A673 (cell line): ENCODE results near the gene TRIM41.

Experiments
- EZH2 ChIP-seq: fragments of 200-600 bp; sonication (generic); IDR thresholded peaks from 2 replicates; pipeline ENCODE4 v1.6.1; 2017; ENCODE audit warnings: borderline replicate concordance, low read depth, mild to moderate bottlenecking, mixed read lengths, antibody characterized with exemption, low read length; ENCODE audit not compliant: poor library complexity, severe bottlenecking
- TF ChIP-seq, protein P1 (sequence below): fragments of 300-800, 200-600 bp; sonication (generic); conservative IDR thresholded peaks from 2 replicates; pipeline ENCODE4 v1.5.1; 2017; ENCODE audit warnings: low read depth, mild to moderate bottlenecking, antibody characterized with exemption, low read length, moderate library complexity, mixed read lengths

GRCh38 chr5:181241393-181241975 is 18.4 kb downstream of the TRIM41 start:
- TF ChIP-seq, protein P1, sequence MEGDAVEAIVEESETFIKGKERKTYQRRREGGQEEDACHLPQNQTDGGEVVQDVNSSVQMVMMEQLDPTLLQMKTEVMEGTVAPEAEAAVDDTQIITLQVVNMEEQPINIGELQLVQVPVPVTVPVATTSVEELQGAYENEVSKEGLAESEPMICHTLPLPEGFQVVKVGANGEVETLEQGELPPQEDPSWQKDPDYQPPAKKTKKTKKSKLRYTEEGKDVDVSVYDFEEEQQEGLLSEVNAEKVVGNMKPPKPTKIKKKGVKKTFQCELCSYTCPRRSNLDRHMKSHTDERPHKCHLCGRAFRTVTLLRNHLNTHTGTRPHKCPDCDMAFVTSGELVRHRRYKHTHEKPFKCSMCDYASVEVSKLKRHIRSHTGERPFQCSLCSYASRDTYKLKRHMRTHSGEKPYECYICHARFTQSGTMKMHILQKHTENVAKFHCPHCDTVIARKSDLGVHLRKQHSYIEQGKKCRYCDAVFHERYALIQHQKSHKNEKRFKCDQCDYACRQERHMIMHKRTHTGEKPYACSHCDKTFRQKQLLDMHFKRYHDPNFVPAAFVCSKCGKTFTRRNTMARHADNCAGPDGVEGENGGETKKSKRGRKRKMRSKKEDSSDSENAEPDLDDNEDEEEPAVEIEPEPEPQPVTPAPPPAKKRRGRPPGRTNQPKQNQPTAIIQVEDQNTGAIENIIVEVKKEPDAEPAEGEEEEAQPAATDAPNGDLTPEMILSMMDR = no peak; the same call in 1 of the 2 replicates
- no peak for TF ChIP-seq EZH2
